ENCODE results near the gene CAPZB. TPM values are rescaled to one million over a fixed set of nuclear protein-coding genes. Genes with fewer than 3 reads are reported as not detected.

Gene CAPZB
- total RNA-seq, 3 donors from 2014 or later (not counting 1 experiment from before 2014, with no cell fraction given), result 369 to 393 (median 375) TPM

DNA sequence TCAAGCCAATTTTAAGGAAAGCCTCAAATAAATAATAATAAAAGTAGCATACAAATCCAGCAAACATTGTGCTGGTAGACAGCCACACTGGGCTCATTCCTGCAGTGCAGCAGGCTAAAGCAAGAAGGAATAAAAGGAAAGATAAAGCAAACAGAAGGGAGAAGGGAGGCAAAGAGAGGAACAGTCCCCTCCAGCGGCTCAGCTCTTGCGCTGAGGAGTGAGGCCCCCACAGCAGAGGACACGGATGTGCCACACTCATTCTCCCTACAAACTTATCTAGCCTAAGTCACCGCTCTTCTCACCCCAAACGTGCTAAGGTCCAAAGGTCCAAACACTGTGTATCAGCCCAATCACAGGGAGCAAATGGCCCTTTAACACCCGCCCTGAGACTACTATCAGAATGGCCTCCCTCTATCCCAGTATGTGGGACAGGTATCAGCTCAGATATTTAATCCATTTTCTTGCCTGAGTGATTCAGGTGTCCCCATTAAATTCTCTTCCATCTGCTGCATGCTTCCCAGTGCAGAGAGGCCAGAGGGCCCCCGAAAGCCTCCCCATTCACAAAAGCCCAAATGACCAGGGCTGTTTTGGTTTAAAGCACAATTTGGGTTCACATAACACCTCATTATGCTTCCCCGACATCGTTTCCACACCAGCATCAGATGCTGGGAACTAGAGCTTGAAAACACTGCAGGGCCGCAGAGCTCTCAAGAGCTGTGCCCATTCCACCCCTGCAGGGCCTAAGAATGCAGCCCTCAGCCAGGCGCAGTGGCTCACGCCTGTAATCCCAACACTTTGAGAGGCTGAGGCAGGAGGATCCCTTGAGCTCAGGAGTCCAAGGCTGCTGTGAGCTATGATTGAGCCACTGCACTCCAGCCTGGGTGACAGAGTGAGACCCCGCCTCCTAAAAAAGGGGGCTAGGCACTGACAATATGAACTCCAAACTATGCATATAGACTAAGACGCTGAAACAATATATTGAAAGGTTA lies 17.8 kb downstream of the CAPZB start:
- Histone ChIP-seq H3K27me3 (ENCODE audit: control insufficient read depth, insufficient read depth, low read length) (no peaks in the 10 kb centered on the region), H3K4me3 (ENCODE audit: low read length) (no peak overlapping the region), H3K27ac (ENCODE audit: low read length) (peak overlapping the region; percentile 70), H3K9me3 (ENCODE audit: control insufficient read depth, insufficient read depth, low read length) (no peaks in the 10 kb centered on the region), H3K4me1 (ENCODE audit: control insufficient read depth, insufficient read depth, low read length) (peaks cover 81% of the 10 kb centered on the region), H3K36me3 (ENCODE audit: control insufficient read depth, insufficient read depth, low read length) (peaks cover 21% of the 10 kb centered on the region)
- TF ChIP-seq, protein P1, sequence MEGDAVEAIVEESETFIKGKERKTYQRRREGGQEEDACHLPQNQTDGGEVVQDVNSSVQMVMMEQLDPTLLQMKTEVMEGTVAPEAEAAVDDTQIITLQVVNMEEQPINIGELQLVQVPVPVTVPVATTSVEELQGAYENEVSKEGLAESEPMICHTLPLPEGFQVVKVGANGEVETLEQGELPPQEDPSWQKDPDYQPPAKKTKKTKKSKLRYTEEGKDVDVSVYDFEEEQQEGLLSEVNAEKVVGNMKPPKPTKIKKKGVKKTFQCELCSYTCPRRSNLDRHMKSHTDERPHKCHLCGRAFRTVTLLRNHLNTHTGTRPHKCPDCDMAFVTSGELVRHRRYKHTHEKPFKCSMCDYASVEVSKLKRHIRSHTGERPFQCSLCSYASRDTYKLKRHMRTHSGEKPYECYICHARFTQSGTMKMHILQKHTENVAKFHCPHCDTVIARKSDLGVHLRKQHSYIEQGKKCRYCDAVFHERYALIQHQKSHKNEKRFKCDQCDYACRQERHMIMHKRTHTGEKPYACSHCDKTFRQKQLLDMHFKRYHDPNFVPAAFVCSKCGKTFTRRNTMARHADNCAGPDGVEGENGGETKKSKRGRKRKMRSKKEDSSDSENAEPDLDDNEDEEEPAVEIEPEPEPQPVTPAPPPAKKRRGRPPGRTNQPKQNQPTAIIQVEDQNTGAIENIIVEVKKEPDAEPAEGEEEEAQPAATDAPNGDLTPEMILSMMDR (IDR thresholded peaks at IDR 0.05), result no peak
- DNase-seq (no peak), ATAC-seq (no peak)
- intact Hi-C loops (cut with micrococcal nuclease), result no loop called here
- Mint-ChIP-seq H3K4me1 (peaks cover 78 to 83% of the 10 kb centered on the region in 2 donors), H3K4me3 (peak overlapping the region; percentile 80), H3K27ac (peak overlapping the region; percentile 90 to 92), H3K27me3 (ENCODE audit: low read depth in 2 of 2) (no peaks in the 10 kb centered on the region), H3K36me3 (no peaks in the 10 kb centered on the region), H3K9me3 (no peaks in the 10 kb centered on the region)
- WGBS (ENCODE audit: insufficient coverage), result 94% methylated on average over 14 of the region's 14 CpGs

DNA sequence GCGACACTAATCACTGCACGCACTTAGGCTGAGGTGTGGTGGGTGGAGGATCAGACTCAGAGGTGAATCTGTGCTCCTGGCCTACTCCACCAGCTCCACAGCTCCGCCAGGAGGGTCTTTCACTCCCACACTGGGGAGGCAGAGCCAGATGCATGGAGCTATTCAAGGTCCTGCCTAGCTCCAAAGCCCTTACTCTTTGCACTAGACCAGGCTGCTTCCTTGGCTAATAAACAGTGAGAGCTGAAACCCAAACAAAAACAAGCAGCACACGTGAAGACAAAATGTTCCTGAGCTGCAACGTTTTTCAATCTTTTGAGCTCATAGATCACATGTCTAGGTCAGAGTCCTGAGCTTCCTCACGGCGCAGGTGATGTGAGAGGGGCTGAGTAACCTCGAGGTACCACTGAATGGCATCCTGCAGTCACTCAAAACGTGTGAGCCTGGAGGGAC lies 19.2 kb downstream of the CAPZB start:
- Mint-ChIP-seq H3K36me3 (no peaks in the 10 kb centered on the region), H3K9me3 (no peaks in the 10 kb centered on the region), H3K27me3 (ENCODE audit: low read depth in 2 of 2) (no peaks in the 10 kb centered on the region), H3K27ac (peak overlapping the region; percentile 89 to 92), H3K4me3 (peak overlapping the region; percentile 13), H3K4me1 (peaks cover 70 to 81% of the 10 kb centered on the region in 2 donors)
- Histone ChIP-seq H3K36me3 (ENCODE audit: control insufficient read depth, insufficient read depth, low read length) (peaks cover 14% of the 10 kb centered on the region), H3K27me3 (ENCODE audit: control insufficient read depth, insufficient read depth, low read length) (no peaks in the 10 kb centered on the region), H3K27ac (ENCODE audit: low read length) (no peak overlapping the region), H3K4me3 (ENCODE audit: low read length) (no peak overlapping the region), H3K9me3 (ENCODE audit: control insufficient read depth, insufficient read depth, low read length) (no peaks in the 10 kb centered on the region), H3K4me1 (ENCODE audit: control insufficient read depth, insufficient read depth, low read length) (peaks cover 90% of the 10 kb centered on the region)
- intact Hi-C loops (cut with micrococcal nuclease), result no loop called here
- TF ChIP-seq, protein P1 (IDR thresholded peaks at IDR 0.05), result no peak
- 50% methylated on average over 7 of the region's 9 CpGs for WGBS (ENCODE audit: insufficient coverage)
- DNase-seq (peak in 1 of 2 donors; percentile 27), ATAC-seq (no peak)

DNA sequence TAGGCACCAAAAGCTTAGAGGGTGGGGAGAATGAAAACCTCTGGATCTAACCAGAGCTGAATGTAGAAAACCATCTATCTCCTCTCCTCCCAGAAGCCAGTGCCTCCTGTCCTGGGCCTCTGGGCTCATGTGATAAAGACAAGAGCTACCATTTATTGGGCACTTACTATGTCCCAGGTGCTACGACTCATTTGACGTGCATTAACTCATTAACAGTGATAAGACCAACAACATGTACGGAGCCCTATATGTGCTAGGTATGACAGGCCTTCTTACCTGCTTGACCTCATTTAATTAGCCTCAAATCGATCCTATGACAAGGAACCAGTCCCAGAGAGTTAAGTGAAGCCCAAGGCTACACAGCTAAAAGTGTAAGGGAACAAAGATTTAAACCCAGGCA lies 19.7 kb downstream of the CAPZB start:
- Mint-ChIP-seq H3K4me1 (peaks cover 70 to 78% of the 10 kb centered on the region in 2 donors), H3K27ac (peak overlapping the region; percentile 89 to 92), H3K9me3 (no peaks in the 10 kb centered on the region), H3K27me3 (ENCODE audit: low read depth in 2 of 2) (no peaks in the 10 kb centered on the region), H3K4me3 (no peak overlapping the region), H3K36me3 (no peaks in the 10 kb centered on the region)
- H3K27ac ChIP-seq (ENCODE audit: low read length), result peak overlapping the region; percentile 6
- peaks cover 94% of the 10 kb centered on the region for H3K4me1 ChIP-seq (ENCODE audit: control insufficient read depth, insufficient read depth, low read length)
- no peaks in the 10 kb centered on the region for H3K9me3 ChIP-seq (ENCODE audit: control insufficient read depth, insufficient read depth, low read length)
- H3K36me3 ChIP-seq (ENCODE audit: control insufficient read depth, insufficient read depth, low read length), result peaks cover 11% of the 10 kb centered on the region
- ATAC-seq (no peak), DNase-seq (no peak)
- no peak overlapping the region for H3K4me3 ChIP-seq (ENCODE audit: low read length)
- WGBS (ENCODE audit: insufficient coverage), result 99% methylated on average over 4 of the region's 4 CpGs
- H3K27me3 ChIP-seq (ENCODE audit: control insufficient read depth, insufficient read depth, low read length), result no peaks in the 10 kb centered on the region
- TF ChIP-seq, protein P1 (IDR thresholded peaks at IDR 0.05), result no peak
- intact Hi-C loops (cut with micrococcal nuclease), result no loop called here
